ENCODE measurements around the gene NKD2.

The NKD2 gene

DNA sequence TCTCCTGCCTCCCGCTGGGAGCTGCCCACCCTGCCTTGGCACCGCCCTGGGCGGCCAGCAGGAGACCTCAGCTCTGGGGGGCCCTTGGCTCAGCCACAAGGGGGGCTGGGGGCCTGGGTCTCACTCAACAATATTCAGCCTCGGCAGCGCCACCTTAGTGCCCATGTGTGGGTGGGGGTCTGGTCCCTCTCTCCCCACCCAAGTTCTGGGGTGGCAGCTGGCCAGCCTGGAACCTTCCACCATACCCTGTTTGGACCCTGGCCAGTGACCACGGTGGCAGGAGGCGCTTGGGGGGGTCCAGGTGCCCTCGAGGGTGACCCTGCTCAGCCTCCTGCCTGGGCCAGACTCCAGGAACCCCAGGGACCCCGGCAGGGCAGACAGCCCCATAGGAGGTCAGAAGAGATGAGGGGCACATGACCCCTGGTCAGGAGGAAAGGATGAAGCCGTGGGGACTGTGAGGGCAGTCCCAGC, 22.2 kb downstream of the NKD2 start:
- no peaks in the 10 kb centered on the region for H3K9me3 Mint-ChIP-seq
- TF ChIP-seq, protein P1, sequence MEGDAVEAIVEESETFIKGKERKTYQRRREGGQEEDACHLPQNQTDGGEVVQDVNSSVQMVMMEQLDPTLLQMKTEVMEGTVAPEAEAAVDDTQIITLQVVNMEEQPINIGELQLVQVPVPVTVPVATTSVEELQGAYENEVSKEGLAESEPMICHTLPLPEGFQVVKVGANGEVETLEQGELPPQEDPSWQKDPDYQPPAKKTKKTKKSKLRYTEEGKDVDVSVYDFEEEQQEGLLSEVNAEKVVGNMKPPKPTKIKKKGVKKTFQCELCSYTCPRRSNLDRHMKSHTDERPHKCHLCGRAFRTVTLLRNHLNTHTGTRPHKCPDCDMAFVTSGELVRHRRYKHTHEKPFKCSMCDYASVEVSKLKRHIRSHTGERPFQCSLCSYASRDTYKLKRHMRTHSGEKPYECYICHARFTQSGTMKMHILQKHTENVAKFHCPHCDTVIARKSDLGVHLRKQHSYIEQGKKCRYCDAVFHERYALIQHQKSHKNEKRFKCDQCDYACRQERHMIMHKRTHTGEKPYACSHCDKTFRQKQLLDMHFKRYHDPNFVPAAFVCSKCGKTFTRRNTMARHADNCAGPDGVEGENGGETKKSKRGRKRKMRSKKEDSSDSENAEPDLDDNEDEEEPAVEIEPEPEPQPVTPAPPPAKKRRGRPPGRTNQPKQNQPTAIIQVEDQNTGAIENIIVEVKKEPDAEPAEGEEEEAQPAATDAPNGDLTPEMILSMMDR (IDR thresholded peaks at IDR 0.05) = no peak
- no peaks in the 10 kb centered on the region for H3K36me3 Mint-ChIP-seq (ENCODE audit: low read depth)
- DNase-seq = no peak
- H3K4me1 Mint-ChIP-seq = peaks cover 17% of the 10 kb centered on the region
- peaks cover 3% of the 10 kb centered on the region for H3K27me3 Mint-ChIP-seq (ENCODE audit: low read depth, poor library complexity)
- H3K27ac Mint-ChIP-seq = no peak overlapping the region
- H3K4me3 Mint-ChIP-seq = no peak overlapping the region

DNA sequence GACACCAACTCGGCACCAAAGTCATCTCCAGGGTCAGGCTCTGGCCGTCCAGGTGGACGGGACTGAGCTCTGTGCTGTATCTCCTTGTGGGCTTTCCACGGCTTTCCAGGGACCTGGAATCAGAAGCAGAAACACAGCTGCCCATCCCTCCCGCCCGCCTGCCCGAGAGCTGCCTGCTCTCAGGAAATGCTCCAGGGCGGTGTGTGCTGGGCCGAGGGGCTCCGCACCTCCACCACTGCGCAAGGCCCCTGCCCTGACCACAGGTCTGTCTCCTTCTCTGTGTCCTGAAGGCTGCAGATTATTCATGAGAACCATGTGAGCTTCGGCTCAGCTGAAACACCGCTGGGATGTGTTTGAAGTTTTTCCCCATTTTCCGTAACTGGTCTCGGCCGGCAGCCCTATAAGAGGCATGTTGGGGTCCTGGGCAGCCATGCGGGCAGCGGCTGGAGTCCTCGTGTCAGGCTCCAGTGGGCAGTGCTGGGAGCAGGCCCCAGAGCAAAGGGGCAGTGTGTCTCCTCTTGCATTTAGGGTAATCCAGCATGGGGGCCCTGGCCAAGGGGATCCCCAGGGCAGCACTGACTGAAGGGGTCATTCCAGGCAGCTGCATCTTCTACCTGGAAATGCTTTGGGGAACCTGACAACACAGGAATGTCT, 22.8 kb downstream of the NKD2 start:
- peaks cover 3% of the 10 kb centered on the region for H3K27me3 Mint-ChIP-seq (ENCODE audit: low read depth, poor library complexity)
- no peaks in the 10 kb centered on the region for H3K9me3 Mint-ChIP-seq
- H3K4me1 Mint-ChIP-seq = peaks cover 18% of the 10 kb centered on the region
- DNase-seq = no peak
- no peak overlapping the region for H3K4me3 Mint-ChIP-seq
- TF ChIP-seq, protein P1 (IDR thresholded peaks at IDR 0.05) = no peak
- no peaks in the 10 kb centered on the region for H3K36me3 Mint-ChIP-seq (ENCODE audit: low read depth)
- no peak overlapping the region for H3K27ac Mint-ChIP-seq

DNA sequence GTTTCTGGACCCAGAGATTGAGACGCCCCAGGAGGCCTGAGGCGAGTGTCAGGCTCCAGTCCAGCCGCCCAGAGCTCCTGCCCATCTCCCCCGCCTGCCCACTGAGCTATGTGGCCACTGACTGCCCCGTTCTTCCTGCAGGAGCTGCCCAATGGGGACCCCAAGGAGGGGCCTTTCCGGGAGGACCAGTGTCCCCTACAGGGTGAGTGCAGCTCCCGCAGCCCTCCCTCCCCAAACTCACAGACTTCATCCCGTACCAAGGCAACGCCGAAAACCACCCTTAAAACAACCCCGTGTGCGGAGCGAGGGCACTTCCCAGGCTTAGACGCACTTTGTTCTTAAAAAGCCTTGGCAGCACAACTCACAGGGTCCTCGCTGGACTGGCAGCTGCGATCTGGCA, 23.4 kb downstream of the NKD2 start:
- Mint-ChIP-seq H3K36me3 (ENCODE audit: low read depth) (no peaks in the 10 kb centered on the region), H3K27ac (no peak overlapping the region), H3K9me3 (no peaks in the 10 kb centered on the region), H3K4me3 (no peak overlapping the region), H3K27me3 (ENCODE audit: low read depth, poor library complexity) (peaks cover 3% of the 10 kb centered on the region), H3K4me1 (peaks cover 23% of the 10 kb centered on the region)
- no peak for DNase-seq
- TF ChIP-seq, protein P1 (IDR thresholded peaks at IDR 0.05) = no peak

DNA sequence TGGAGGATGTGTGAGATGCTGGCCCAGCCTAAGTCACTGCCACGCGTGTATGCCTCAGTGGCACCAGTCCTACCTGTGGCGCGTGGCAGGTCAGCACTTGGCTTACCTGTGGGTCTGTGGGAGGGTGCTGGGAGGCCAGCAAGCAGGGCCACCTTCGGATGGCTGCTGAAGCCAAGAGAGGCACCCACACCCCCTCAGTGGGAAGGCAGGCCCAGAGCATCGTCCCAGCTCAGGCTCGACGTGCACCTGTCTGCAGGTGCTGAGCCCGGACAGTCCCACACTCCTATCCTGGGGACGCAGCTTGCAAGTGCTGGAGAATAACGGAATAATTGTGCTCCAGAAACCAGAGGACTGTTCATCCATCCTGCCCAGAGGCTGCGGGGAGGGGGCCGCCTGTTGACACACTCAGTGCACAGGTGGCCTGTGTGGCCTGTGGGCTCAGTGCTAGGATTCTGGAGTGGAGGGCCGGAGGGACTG, 24.0 kb downstream of the NKD2 start:
- H3K36me3 Mint-ChIP-seq (ENCODE audit: low read depth) = no peaks in the 10 kb centered on the region
- DNase-seq = no peak
- H3K27me3 Mint-ChIP-seq (ENCODE audit: low read depth, poor library complexity) = peaks cover 3% of the 10 kb centered on the region
- no peak overlapping the region for H3K4me3 Mint-ChIP-seq
- no peak overlapping the region for H3K27ac Mint-ChIP-seq
- H3K9me3 Mint-ChIP-seq = no peaks in the 10 kb centered on the region
- peaks cover 23% of the 10 kb centered on the region for H3K4me1 Mint-ChIP-seq
- TF ChIP-seq, protein P1 (IDR thresholded peaks at IDR 0.05) = no peak

DNA sequence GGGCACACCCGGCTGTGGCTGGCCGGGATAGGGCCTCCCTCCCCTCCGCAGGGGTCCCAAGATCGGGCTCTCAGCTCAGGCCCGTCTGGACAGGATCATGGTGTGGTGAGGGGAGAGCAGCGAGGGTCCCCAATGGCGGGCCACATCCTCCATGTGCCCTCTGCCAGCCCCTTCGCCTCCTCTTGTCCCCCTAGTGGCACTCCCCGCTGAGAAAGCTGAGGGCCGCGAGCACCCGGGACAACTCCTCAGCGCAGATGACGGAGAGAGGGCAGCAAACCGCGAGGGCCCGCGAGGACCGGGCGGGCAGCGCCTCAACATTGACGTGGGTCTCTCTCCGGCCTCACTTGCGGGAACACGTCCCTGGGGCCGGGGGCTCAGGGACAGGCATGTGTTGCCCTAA, 24.6 kb downstream of the NKD2 start:
- TF ChIP-seq, protein P1 (IDR thresholded peaks at IDR 0.05) = no peak
- no peak overlapping the region for H3K4me3 Mint-ChIP-seq
- H3K27ac Mint-ChIP-seq = no peak overlapping the region
- peaks cover 23% of the 10 kb centered on the region for H3K4me1 Mint-ChIP-seq
- peak; percentile 0 for DNase-seq
- H3K36me3 Mint-ChIP-seq (ENCODE audit: low read depth) = no peaks in the 10 kb centered on the region
- peaks cover 3% of the 10 kb centered on the region for H3K27me3 Mint-ChIP-seq (ENCODE audit: low read depth, poor library complexity)
- H3K9me3 Mint-ChIP-seq = no peaks in the 10 kb centered on the region
